Endothelial cell of umbilical vein (primary cell): ENCODE measurements around the gene LGR4. TPM values are rescaled to one million over a fixed set of nuclear protein-coding genes. Genes with fewer than 3 reads are reported as not detected.

Source experiments
- BruUV-seq: library from RNA; stranded (reverse); fragments of 400-500 nt; replicated peaks from 2 replicates; lab custom pipeline; 2021; lab: Mats Ljungman, UMichigan
- CTCF ChIA-PET: fragments of 300-600, 350-600 bp; sonication (Branson Sonifier 250); formaldehyde crosslinking; loops from one replicate; lab custom pipeline; 2021; ENCODE audit warnings: antibody characterized with exemption, inconsistent platforms; lab: Charles Lee
- POLR2A ChIA-PET: fragments of 300-600, 350-600 bp; sonication (Branson Sonifier 250); formaldehyde crosslinking; loops from one replicate; lab custom pipeline; 2021; ENCODE audit warnings: antibody characterized with exemption, inconsistent platforms; lab: Charles Lee
- DNase-seq: peaks from one replicate; pipeline ENCODE4 v3.0.0-alpha.2; 2011; ENCODE audit warnings: low read depth, low spot score
- FAIRE-seq: peaks from 2 replicates; lab custom pipeline; 2011; peaks lifted over from hg19 to GRCh38; lab: Jason Lieb, UNC
- H2AFZ ChIP-seq: 2 replicates; pipeline ENCODE4 v1.6.0; 2012; ENCODE audit warnings: low read depth, low read length, control low read depth, inconsistent platforms
- H3K27ac ChIP-seq: 2 replicates; pipeline ENCODE4 v1.5.1; 2011; ENCODE audit warnings: low read depth, mild to moderate bottlenecking, control low read depth, low read length, moderate library complexity; ENCODE audit not compliant: insufficient read depth
- H3K27me3 ChIP-seq, 2 experiments: 2 replicates each; pipeline versions ENCODE4 v1.6.0 to v1.6.1; 2011; ENCODE audit warnings: low read length in 2 of 2, mixed read lengths in 1 of 2; ENCODE audit not compliant: control insufficient read depth in 2 of 2, insufficient read depth in 2 of 2
- H3K36me3 ChIP-seq, 2 experiments: 2 replicates in 1 of 2; 3 replicates in 1 of 2; pipeline ENCODE4 v1.5.1; 2011; ENCODE audit warnings: low read length in 2 of 2, mild to moderate bottlenecking in 1 of 2, moderate library complexity in 1 of 2; ENCODE audit not compliant: control insufficient read depth in 2 of 2, insufficient read depth in 2 of 2; ENCODE audit errors: extremely low read depth in 1 of 2
- H3K4me1 ChIP-seq: 3 replicates; pipeline ENCODE4 v1.5.1; 2011; ENCODE audit warnings: mild to moderate bottlenecking, low read length; ENCODE audit not compliant: control insufficient read depth, insufficient read depth; ENCODE audit errors: extremely low read depth
- H3K4me2 ChIP-seq: 2 replicates; pipeline ENCODE4 v1.6.1; 2011; ENCODE audit warnings: low read length, control low read depth, mixed read lengths; ENCODE audit not compliant: insufficient read depth
- H3K4me3 ChIP-seq, 3 experiments: fragments of 200-600 bp in 1 of 3; sonication (generic), shearing (Covaris generic) in 1 of 3; replicated peaks in 1 of 3; 2 replicates each; pipeline ENCODE4 v1.5.1; 2011 to 2016; ENCODE audit warnings: control low read depth in 3 of 3, low read length in 3 of 3, mild to moderate bottlenecking in 2 of 3, inconsistent platforms in 1 of 3, low read depth in 1 of 3, moderate library complexity in 1 of 3; ENCODE audit not compliant: insufficient read depth in 1 of 3
- H3K79me2 ChIP-seq: 2 replicates; pipeline ENCODE4 v1.6.0; 2012; ENCODE audit warnings: low read length, inconsistent platforms; ENCODE audit not compliant: control insufficient read depth, insufficient read depth
- H3K9ac ChIP-seq: replicated peaks from 2 replicates; pipeline ENCODE3; 2011; ENCODE audit warnings: low read length, control low read depth; ENCODE audit not compliant: insufficient read depth; ENCODE audit errors: extremely low read depth
- H3K9me1 ChIP-seq: replicated peaks from 3 replicates; pipeline ENCODE4 v1.6.0; 2011; ENCODE audit warnings: mild to moderate bottlenecking, low read length; ENCODE audit not compliant: control insufficient read depth, insufficient read depth; ENCODE audit errors: extremely low read depth
- H3K9me3 ChIP-seq: replicated peaks from 2 replicates; pipeline ENCODE4 v1.5.1; 2012; ENCODE audit warnings: low read length, inconsistent platforms; ENCODE audit not compliant: control insufficient read depth, insufficient read depth
- H4K20me1 ChIP-seq: replicated peaks from 2 replicates; pipeline ENCODE3; 2011; ENCODE audit warnings: mild to moderate bottlenecking, low read length; ENCODE audit not compliant: control insufficient read depth, insufficient read depth; ENCODE audit errors: extremely low read depth
- GATA2 ChIP-seq: IDR thresholded peaks from 2 replicates; pipeline ENCODE4 v1.7.0; 2011; ENCODE audit warnings: low read depth, mild to moderate bottlenecking, moderate library complexity, mixed read lengths, low read length; ENCODE audit not compliant: insufficient read length, insufficient read depth
- JUN ChIP-seq: IDR thresholded peaks from 2 replicates; pipeline ENCODE4 v1.6.1; 2011; ENCODE audit warnings: borderline replicate concordance, low read depth; ENCODE audit not compliant: insufficient read length, insufficient read depth
- POLR2A ChIP-seq: IDR thresholded peaks from 2 replicates; pipeline ENCODE4 v1.6.1; 2012; ENCODE audit warnings: low read depth, mild to moderate bottlenecking, control low read depth, low read length
- POLR2AphosphoS5 ChIP-seq: IDR thresholded peaks from 2 replicates; pipeline ENCODE4 v1.6.1; 2012; ENCODE audit warnings: low read depth, mild to moderate bottlenecking, control low read depth, low read length, moderate library complexity; ENCODE audit not compliant: insufficient read depth
- dilution Hi-C: fragments of 300-500 bp; cut with MboI; formaldehyde crosslinking; loops from one replicate; pipeline ENCODE4 v1.15.0; 2019; ENCODE audit warnings: low sequenced_read_pairs; ENCODE audit not compliant: extremely low pct_ligation_motif_present
- intact Hi-C: fragments of 100-400 bp; cut with micrococcal nuclease; formaldehyde crosslinking; loops from one replicate; pipeline ENCODE4 v1.10.0; 2022
- polyA plus RNA-seq, 4 experiments: library from polyadenylated mRNA; depleted of rRNA in 3 of 4; stranded (reverse) in 3 of 4; unstranded in 1 of 4; fragments of >200 nt; gene quantifications; 2 replicates each; pipeline versions ENCODE4 v1.2.1 to v1.2.3, GENCODE V29; 2011 to 2012; ENCODE audit warnings: missing spikeins in 1 of 4
- total RNA-seq: library from RNA; stranded (reverse); gene quantifications from 2 replicates; pipeline ENCODE4 v1.2.3, GENCODE V29; 2021
- TF ChIP-seq, protein P1 (sequence below): IDR thresholded peaks from 2 replicates; pipeline ENCODE4 v1.6.1; 2011; ENCODE audit not compliant: insufficient read depth, insufficient read length
- TF ChIP-seq, protein P2 (sequence below), 2 donors: IDR thresholded peaks; 1 replicate in 1 of 2; 2 replicates in 1 of 2; pipeline ENCODE4 v1.5.1; 2011; ENCODE audit warnings: low read length in 2 of 2, mild to moderate bottlenecking in 2 of 2, moderate library complexity in 2 of 2, control low read depth in 1 of 2, inconsistent platforms in 1 of 2, low read depth in 1 of 2; ENCODE audit not compliant: insufficient read depth in 1 of 2; ENCODE audit errors: extremely low read depth in 1 of 2

LGR4 gene
- total and polyA plus RNA-seq, 2 donors (not counting 3 experiments of a cell fraction or from before 2014, with no cell fraction given), result 1.3 to 3.1 TPM

DNA sequence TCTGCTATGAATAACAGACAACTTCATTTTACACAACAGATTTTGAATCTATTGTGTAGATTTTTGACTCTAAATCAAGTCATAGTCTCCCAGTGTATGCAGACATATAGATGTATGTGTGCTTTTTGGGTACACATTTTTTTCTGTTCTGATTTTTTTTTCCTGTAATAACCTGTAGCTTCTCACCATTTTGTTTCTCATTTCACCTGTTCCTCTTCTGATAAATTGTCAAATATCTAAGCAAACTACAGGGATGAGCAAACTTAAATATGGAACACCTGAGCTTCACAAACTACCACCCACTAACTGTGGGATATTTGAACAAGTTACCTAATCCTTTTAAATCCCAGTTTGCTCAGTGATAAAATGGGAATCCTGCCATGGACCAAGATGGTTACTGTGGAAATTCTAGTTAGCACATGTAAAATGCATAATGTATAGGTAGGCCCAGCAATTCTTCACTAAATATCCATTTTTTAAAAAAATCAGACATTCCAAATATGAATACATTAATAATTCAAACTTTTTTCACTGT is 15.7 kb downstream of the LGR4 start:
- Histone ChIP-seq H3K27me3 (no peaks in the 10 kb centered on the region), H2AFZ (peak overlapping the region; percentile 86), H3K9me3 (no peaks in the 10 kb centered on the region), H3K4me3 (no peak overlapping the region), H3K27ac (no peak overlapping the region), H3K79me2 (no peaks in the 10 kb centered on the region), H3K4me1 (peaks cover 14% of the 10 kb centered on the region), H3K36me3 (no peaks in the 10 kb centered on the region), H3K4me2 (peak overlapping the region; percentile 89), H3K9me1 (no peaks in the 10 kb centered on the region), H3K9ac (no peak overlapping the region), H4K20me1 (no peaks in the 10 kb centered on the region)
- CTCF ChIA-PET, result interaction anchor here (0.9 to 2.5 kb wide), 6 partner anchors 8 to 160 kb away, joined by 3 to 17 read pairs (median 4); partner anchors contain the start of gene LGR4
- POLR2A ChIA-PET, result no interaction called here
- TF ChIP-seq JUN, result no peak
- TF ChIP-seq, protein P1, sequence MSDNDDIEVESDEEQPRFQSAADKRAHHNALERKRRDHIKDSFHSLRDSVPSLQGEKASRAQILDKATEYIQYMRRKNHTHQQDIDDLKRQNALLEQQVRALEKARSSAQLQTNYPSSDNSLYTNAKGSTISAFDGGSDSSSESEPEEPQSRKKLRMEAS, result no peak
- TF ChIP-seq, protein P2, sequence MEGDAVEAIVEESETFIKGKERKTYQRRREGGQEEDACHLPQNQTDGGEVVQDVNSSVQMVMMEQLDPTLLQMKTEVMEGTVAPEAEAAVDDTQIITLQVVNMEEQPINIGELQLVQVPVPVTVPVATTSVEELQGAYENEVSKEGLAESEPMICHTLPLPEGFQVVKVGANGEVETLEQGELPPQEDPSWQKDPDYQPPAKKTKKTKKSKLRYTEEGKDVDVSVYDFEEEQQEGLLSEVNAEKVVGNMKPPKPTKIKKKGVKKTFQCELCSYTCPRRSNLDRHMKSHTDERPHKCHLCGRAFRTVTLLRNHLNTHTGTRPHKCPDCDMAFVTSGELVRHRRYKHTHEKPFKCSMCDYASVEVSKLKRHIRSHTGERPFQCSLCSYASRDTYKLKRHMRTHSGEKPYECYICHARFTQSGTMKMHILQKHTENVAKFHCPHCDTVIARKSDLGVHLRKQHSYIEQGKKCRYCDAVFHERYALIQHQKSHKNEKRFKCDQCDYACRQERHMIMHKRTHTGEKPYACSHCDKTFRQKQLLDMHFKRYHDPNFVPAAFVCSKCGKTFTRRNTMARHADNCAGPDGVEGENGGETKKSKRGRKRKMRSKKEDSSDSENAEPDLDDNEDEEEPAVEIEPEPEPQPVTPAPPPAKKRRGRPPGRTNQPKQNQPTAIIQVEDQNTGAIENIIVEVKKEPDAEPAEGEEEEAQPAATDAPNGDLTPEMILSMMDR (IDR thresholded peaks at IDR 0.05; ENCODE audit: extremely low read depth in 1 of 2, insufficient read depth in 1 of 2, low read depth in 1 of 2, low read length in 2 of 2), result no peak
- TF ChIP-seq POLR2A, result no peak
- no peak for TF ChIP-seq POLR2AphosphoS5
- TF ChIP-seq GATA2, result no peak
- dilution Hi-C loops, result no loop called here
- FAIRE-seq, result no peak
- DNase-seq, result no peak
- intact Hi-C loops, result loop anchor here (2.0 kb wide), 1 partner anchor 68 kb away; no protein-coding TSS in a partner anchor
- BruUV-seq, result no TSS peak
